Prostate gland (tissue), 2 donors: ENCODE data around the gene ALDH16A1. TPM values are rescaled to one million over a fixed set of nuclear protein-coding genes. Genes with fewer than 3 reads are reported as not detected.
A peak's percentile ranks its signal among the peaks of the same experiment; 100 is the strongest.

Experiments used
- DNase-seq: peaks from one replicate; pipeline ENCODE4 v3.0.0-alpha.2; 2019; ENCODE audit warnings: low spot score
- H3K27ac ChIP-seq, 2 donors: fragments of 200-600 bp; sonication (generic); 2 replicates each; pipeline ENCODE4 v1.5.1; 2017 to 2019
- H3K27me3 ChIP-seq: fragments of 200-600 bp; sonication (generic); replicated peaks from 2 replicates; pipeline ENCODE4 v1.5.1; 2019; ENCODE audit not compliant: insufficient read depth
- H3K36me3 ChIP-seq, 2 donors: fragments of 200-600 bp; sonication (generic); 1 replicate in 1 of 2; 2 replicates in 1 of 2; pipeline versions ENCODE4 v1.5.1 to v1.8.1; 2017 to 2019
- H3K4me1 ChIP-seq: fragments of 200-600 bp; sonication (generic); replicated peaks from 2 replicates; pipeline ENCODE4 v1.5.1; 2019
- H3K4me3 ChIP-seq, 2 donors: fragments of 200-600 bp; sonication (generic); 2 replicates each; pipeline ENCODE4 v1.5.1; 2017 to 2019
- H3K9me3 ChIP-seq: fragments of 200-600 bp; sonication (generic); 2 replicates; pipeline ENCODE4 v1.5.1; 2017
- CTCF ChIP-seq, 4 experiments: fragments of 200-600 bp in 2 of 4; fragments of 450-650 bp in 2 of 4; sonication (generic) in 2 of 4; IDR thresholded peaks; 1 replicate in 3 of 4; 2 replicates in 1 of 4; pipeline ENCODE4 v1.5.1; 2016 to 2019; ENCODE audit warnings: antibody characterized with exemption in 4 of 4, mild to moderate bottlenecking in 2 of 4, moderate library complexity in 2 of 4
- POLR2A ChIP-seq: fragments of 450-650 bp; IDR thresholded peaks from one replicate; pipeline ENCODE4 v1.6.1; 2016; ENCODE audit warnings: antibody characterized with exemption, mild to moderate bottlenecking
- POLR2AphosphoS5 ChIP-seq: sonication (generic); formaldehyde crosslinking; IDR thresholded peaks from one replicate; pipeline ENCODE4 v1.6.1; 2017; ENCODE audit warnings: antibody characterized with exemption
- WGBS: methylation state at CpG from one replicate; pipeline ENCODE4 v1.1.5; 2018; 5-methylcytosine and 5-hydroxymethylcytosine counted together
- intact Hi-C: fragments of 100-400 bp; cut with DNase I; formaldehyde crosslinking; loops from one replicate; pipeline ENCODE4 v1.14.2; 2022
- total RNA-seq, 2 donors: library from RNA; depleted of rRNA; stranded (reverse); fragments of >200 nt; gene quantifications; one replicate each; pipeline ENCODE4 v1.1.0, GENCODE V29; 2016

Gene ALDH16A1
- total RNA-seq, 2 donors from 2014 or later: 24.3 to 42.0 TPM

GRCh38 chr19:49487277-49488045 is 34.4 kb downstream of the ALDH16A1 start, which contains the start of gene RPL13A:
RPL13A (plus strand) TSS chr19:49487608; CDS start chr19:49487630, 22 bp downstream.
- peak; percentile 99 for DNase-seq
- H3K27me3 ChIP-seq: no peaks in the 10 kb centered on the region
- H3K36me3 ChIP-seq: peaks cover 23 to 26% of the 10 kb centered on the region in 2 donors
- H3K27ac ChIP-seq: peak within 1 kb of the TSS; percentile 84 to 88
- WGBS: 0% methylated on average over 57 of the region's 57 CpGs
- H3K4me1 ChIP-seq: peaks cover 17% of the 10 kb centered on the region
- no peaks in the 10 kb centered on the region for H3K9me3 ChIP-seq
- peak within 1 kb of the TSS; percentile 80 to 98 for H3K4me3 ChIP-seq
- TF ChIP-seq POLR2A (peak; percentile 88), CTCF (IDR thresholded peaks at IDR 0.05) (peak in 1 of 4 experiments; percentile 19), POLR2AphosphoS5 (peak; percentile 100)
- intact Hi-C loops: loop anchor here (1.0 kb wide), 1 partner anchor 9 kb away; the partner anchor contains the start of gene RPS11

GRCh38 chr19:49488046-49488862 is 35.2 kb downstream of the ALDH16A1 start:
- H3K9me3 ChIP-seq: no peaks in the 10 kb centered on the region
- under 1% methylated on average over 26 of the region's 26 CpGs for WGBS
- H3K36me3 ChIP-seq: peaks cover 23 to 26% of the 10 kb centered on the region in 2 donors
- peaks cover 17% of the 10 kb centered on the region for H3K4me1 ChIP-seq
- no peak for DNase-seq
- peak overlapping the region; percentile 80 to 98 for H3K4me3 ChIP-seq
- H3K27me3 ChIP-seq: no peaks in the 10 kb centered on the region
- TF ChIP-seq CTCF (IDR thresholded peaks at IDR 0.05): no peak
- TF ChIP-seq POLR2A: no peak
- TF ChIP-seq POLR2AphosphoS5: no peak
- peak overlapping the region; percentile 84 to 88 for H3K27ac ChIP-seq
- intact Hi-C loops: no loop called here

- intact Hi-C loops: no loop called here
- Histone ChIP-seq H3K27ac (peak overlapping the region; percentile 84 to 88), H3K27me3 (no peaks in the 10 kb centered on the region), H3K9me3 (no peaks in the 10 kb centered on the region), H3K4me3 (peak overlapping the region; percentile 80 to 98), H3K4me1 (peaks cover 17% of the 10 kb centered on the region), H3K36me3 (peaks cover 23 to 26% of the 10 kb centered on the region in 2 donors)
- 20% methylated on average over 15 of the region's 15 CpGs for WGBS
- TF ChIP-seq CTCF (IDR thresholded peaks at IDR 0.05): no peak
- TF ChIP-seq POLR2AphosphoS5: no peak
- TF ChIP-seq POLR2A: no peak
- no peak for DNase-seq
Observed at GRCh38 chr19:49488863-49489537, 36.0 kb downstream of the ALDH16A1 start.

GRCh38 chr19:49489601-49490167 is 36.7 kb downstream of the ALDH16A1 start:
- Histone ChIP-seq H3K4me3 (peak overlapping the region; percentile 80 to 98), H3K36me3 (peaks cover 23 to 26% of the 10 kb centered on the region in 2 donors), H3K27me3 (no peaks in the 10 kb centered on the region), H3K4me1 (peaks cover 17% of the 10 kb centered on the region), H3K27ac (peak overlapping the region; percentile 84 to 88), H3K9me3 (no peaks in the 10 kb centered on the region)
- intact Hi-C loops: no loop called here
- WGBS: 54% methylated on average over 15 of the region's 15 CpGs
- TF ChIP-seq POLR2A: no peak
- no peak for TF ChIP-seq POLR2AphosphoS5
- TF ChIP-seq CTCF (IDR thresholded peaks at IDR 0.05): no peak
- no peak for DNase-seq
